Chondrocyte (in vitro differentiated cells): ENCODE measurements around the gene CYTH3. TPM values are rescaled to one million over a fixed set of nuclear protein-coding genes. Genes with fewer than 3 reads are reported as not detected.
"Not testable (repeated sequence)": the region's sequence is repeated elsewhere in the genome, so short reads cannot be mapped to it uniquely, and the experiment has no call there.

Source experiments
- DNase-seq: peaks from one replicate; pipeline ENCODE4 v3.0.0; 2021; ENCODE audit warnings: mixed read lengths, low spot score
- H3K27ac Mint-ChIP-seq: one replicate; pipeline ENCODE4 v1.8.0; 2021; ENCODE audit warnings: mild to moderate bottlenecking, moderate library complexity, mixed read lengths; ENCODE audit not compliant: unreplicated experiment
- H3K27me3 Mint-ChIP-seq: 2 replicates; pipeline ENCODE4 v1.8.0; 2021; ENCODE audit warnings: low read depth, mixed read lengths
- H3K36me3 Mint-ChIP-seq: 2 replicates; pipeline ENCODE4 v1.8.0; 2021; ENCODE audit warnings: low read depth, mixed read lengths
- H3K4me1 Mint-ChIP-seq: 2 replicates; pipeline ENCODE4 v1.8.0; 2021; ENCODE audit warnings: low read depth, mild to moderate bottlenecking, mixed read lengths
- H3K4me3 Mint-ChIP-seq: one replicate; pipeline ENCODE4 v1.8.0; 2021; ENCODE audit warnings: mild to moderate bottlenecking, moderate library complexity, mixed read lengths; ENCODE audit not compliant: unreplicated experiment
- H3K9me3 Mint-ChIP-seq: 2 replicates; pipeline ENCODE4 v1.8.0; 2021; ENCODE audit warnings: low read depth, mixed read lengths
- CTCF ChIP-seq: fragments of 200-600 bp; sonication (generic); IDR thresholded peaks from 2 replicates; pipeline ENCODE4 v1.5.0; 2021; ENCODE audit warnings: antibody characterized with exemption, mild to moderate bottlenecking, moderate library complexity
- total RNA-seq: library from RNA; stranded (reverse); gene quantifications from 3 replicates; pipeline ENCODE4 v1.2.1, GENCODE V29; 2021

The CYTH3 gene
- total RNA-seq, 1 donor from 2014 or later: 58.4 TPM

- H3K9me3 Mint-ChIP-seq: no peaks in the 10 kb centered on the region
- peaks cover 14% of the 10 kb centered on the region for H3K4me1 Mint-ChIP-seq
- TF ChIP-seq CTCF: no peak
- H3K27ac Mint-ChIP-seq: no peak overlapping the region
- no peaks in the 10 kb centered on the region for H3K27me3 Mint-ChIP-seq
- no peak for DNase-seq
- no peak overlapping the region for H3K4me3 Mint-ChIP-seq
- H3K36me3 Mint-ChIP-seq: no peaks in the 10 kb centered on the region
Measured at GRCh38 chr7:6310271-6310993, 38.0 kb upstream of the CYTH3 start.

- Mint-ChIP-seq H3K27ac (no peak overlapping the region), H3K27me3 (no peaks in the 10 kb centered on the region), H3K4me1 (peaks cover 14% of the 10 kb centered on the region), H3K9me3 (no peaks in the 10 kb centered on the region), H3K4me3 (no peak overlapping the region), H3K36me3 (no peaks in the 10 kb centered on the region)
- DNase-seq: no peak
- no peak for TF ChIP-seq CTCF
Measured at GRCh38 chr7:6307762-6308161, 35.3 kb upstream of the CYTH3 start.

- H3K4me1 Mint-ChIP-seq: peaks cover 14% of the 10 kb centered on the region
- no peak for TF ChIP-seq CTCF
- no peaks in the 10 kb centered on the region for H3K27me3 Mint-ChIP-seq
- H3K36me3 Mint-ChIP-seq: no peaks in the 10 kb centered on the region
- DNase-seq: no peak
- no peaks in the 10 kb centered on the region for H3K9me3 Mint-ChIP-seq
- no peak overlapping the region for H3K4me3 Mint-ChIP-seq
- no peak overlapping the region for H3K27ac Mint-ChIP-seq
Measured at GRCh38 chr7:6306471-6306870, 34.0 kb upstream of the CYTH3 start.

GRCh38 chr7:6305330-6305729, 32.9 kb upstream of the CYTH3 start:
- Mint-ChIP-seq H3K36me3 (no peaks in the 10 kb centered on the region), H3K4me1 (peaks cover 14% of the 10 kb centered on the region), H3K27me3 (no peaks in the 10 kb centered on the region), H3K9me3 (no peaks in the 10 kb centered on the region), H3K27ac (no peak overlapping the region), H3K4me3 (no peak overlapping the region)
- no peak for DNase-seq
- TF ChIP-seq CTCF: no peak

- H3K36me3 Mint-ChIP-seq, DNase-seq, H3K4me1 Mint-ChIP-seq, H3K4me3 Mint-ChIP-seq, H3K9me3 Mint-ChIP-seq, H3K27me3 Mint-ChIP-seq, H3K27ac Mint-ChIP-seq: not testable (repeated sequence)
Measured at GRCh38 chr7:6301446-6301845, 29.0 kb upstream of the CYTH3 start.

GRCh38 chr7:6299774-6300173, 27.4 kb upstream of the CYTH3 start:
- TF ChIP-seq CTCF: no peak
- Mint-ChIP-seq H3K36me3 (no peaks in the 10 kb centered on the region), H3K9me3 (no peaks in the 10 kb centered on the region), H3K27ac (no peak overlapping the region), H3K4me3 (no peak overlapping the region), H3K4me1 (peaks cover 6% of the 10 kb centered on the region), H3K27me3 (no peaks in the 10 kb centered on the region)
- DNase-seq: no peak
